Measurements from ENCODE around the gene FGF1.

- TF ChIP-seq CTCF (IDR thresholded peaks at IDR 0.05) (no peak), POLR2A (IDR thresholded peaks at IDR 0.05) (no peak)
Observed at GRCh38 chr5:142670804-142671203, 15.1 kb downstream of the FGF1 start.
